HCT116 (cell line): ENCODE data around the gene LCN1. TPM values are rescaled to one million over a fixed set of nuclear protein-coding genes. Genes with fewer than 3 reads are reported as not detected.
A peak's percentile ranks its signal among the peaks of the same experiment; 100 is the strongest.

Source experiments
- ATAC-seq: fragments of 200-7000 bp; cut with Tn5 transposase; 2 replicates; pipeline ENCODE4 v1.9.1; 2020; ENCODE audit warnings: mild to moderate bottlenecking, moderate library complexity
- BruUV-seq: library from RNA; stranded (reverse); fragments of 400-500 nt; replicated peaks from 2 replicates; lab custom pipeline; 2021; lab: Mats Ljungman, UMichigan
- CTCF ChIA-PET: fragments of 300-600 bp; sonication (Branson Sonifier 250); formaldehyde crosslinking; loops from one replicate; lab custom pipeline; 2021; ENCODE audit warnings: antibody characterized with exemption; lab: Charles Lee
- POLR2A ChIA-PET: fragments of 300-600, 350-600 bp; sonication (Branson Sonifier 250); formaldehyde crosslinking; loops from one replicate; lab custom pipeline; 2021; ENCODE audit warnings: antibody characterized with exemption; lab: Charles Lee
- RAD21 ChIA-PET, 2 experiments: fragments of 300-600 bp; sonication (Branson Sonifier 250); formaldehyde crosslinking; loops; one replicate each; lab custom pipeline; 2023; ENCODE audit warnings: low total read pairs in 2 of 2; ENCODE audit not compliant: uncharacterized antibody in 2 of 2, unreplicated experiment in 2 of 2, low non-redundant PET in 1 of 2; lab: Charles Lee
- DNase-seq: peaks from one replicate; pipeline ENCODE4 v3.0.0-alpha.2; 2010; ENCODE audit warnings: low read depth, low spot score
- H2AFZ ChIP-seq: fragments of 200-600 bp; shearing (Covaris generic), sonication (generic); 2 replicates; pipeline ENCODE4 v1.6.1; 2017; ENCODE audit warnings: low read depth, mixed run types, mixed read lengths, antibody characterized with exemption, low read length; ENCODE audit not compliant: poor library complexity, severe bottlenecking
- H3K27ac ChIP-seq: 2 replicates; pipeline ENCODE4 v1.5.1; 2012; ENCODE audit warnings: low read depth, low read length
- H3K27me3 ChIP-seq: fragments of 200-600 bp; sonication (generic); 2 replicates; pipeline ENCODE4 v1.6.1; 2016; ENCODE audit warnings: mixed run types, low read length, mixed read lengths; ENCODE audit not compliant: insufficient read depth
- H3K36me3 ChIP-seq, 2 experiments: fragments of 200-500 bp in 1 of 2; fragments of 200-600 bp in 1 of 2; sonication (Bioruptor generic) in 1 of 2; sonication (generic) in 1 of 2; 2 replicates each; pipeline versions ENCODE4 v1.5.1 to v1.6.1; 2014 to 2016; ENCODE audit warnings: low read length in 2 of 2, inconsistent platforms in 1 of 2, mixed read lengths in 1 of 2, mixed run types in 1 of 2; ENCODE audit not compliant: insufficient read depth in 2 of 2, control insufficient read depth in 1 of 2
- H3K4me1 ChIP-seq, 2 experiments: fragments of 200-600 bp in 1 of 2; sonication (generic) in 1 of 2; 2 replicates each; pipeline versions ENCODE4 v1.5.1 to v1.6.1; 2012 to 2017; ENCODE audit warnings: low read length in 2 of 2, inconsistent platforms in 1 of 2, mild to moderate bottlenecking in 1 of 2, mixed read lengths in 1 of 2, mixed run types in 1 of 2, moderate library complexity in 1 of 2; ENCODE audit not compliant: insufficient read depth in 2 of 2, control insufficient read depth in 1 of 2
- H3K4me2 ChIP-seq: fragments of 200-600 bp; sonication (generic); 2 replicates; pipeline ENCODE4 v1.6.1; 2017; ENCODE audit warnings: mixed run types, low read length, mixed read lengths
- H3K4me3 ChIP-seq, 2 experiments: fragments of 200-600 bp in 1 of 2; sonication (generic) in 1 of 2; replicated peaks in 1 of 2; 2 replicates each; pipeline ENCODE4 v1.5.1; 2011 to 2016; ENCODE audit warnings: low read length in 2 of 2, control low read depth in 1 of 2, low read depth in 1 of 2, mild to moderate bottlenecking in 1 of 2, mixed read lengths in 1 of 2, mixed run types in 1 of 2
- H3K79me2 ChIP-seq: fragments of 200-600 bp; sonication (generic); 2 replicates; pipeline ENCODE4 v1.6.1; 2017; ENCODE audit warnings: mild to moderate bottlenecking, mixed run types, low read length, moderate library complexity, mixed read lengths; ENCODE audit not compliant: insufficient read depth
- H3K9ac ChIP-seq: fragments of 200-600 bp; sonication (generic); 2 replicates; pipeline ENCODE4 v1.6.1; 2016; ENCODE audit warnings: low read length, mixed read lengths
- H3K9me2 ChIP-seq: fragments of 200-600 bp; sonication (generic), shearing (Covaris generic); 2 replicates; pipeline ENCODE4 v1.6.1; 2017; ENCODE audit warnings: mixed run types, mild to moderate bottlenecking, moderate library complexity; ENCODE audit not compliant: insufficient read depth
- H3K9me3 ChIP-seq, 2 experiments: fragments of 200-500 bp in 1 of 2; fragments of 200-600 bp in 1 of 2; sonication (Bioruptor generic) in 1 of 2; sonication (generic) in 1 of 2; 2 replicates each; pipeline ENCODE4 v1.6.1; 2014 to 2017; ENCODE audit warnings: low read length in 2 of 2, mixed read lengths in 2 of 2, inconsistent platforms in 1 of 2, low read depth in 1 of 2, mild to moderate bottlenecking in 1 of 2, mixed run types in 1 of 2, moderate library complexity in 1 of 2; ENCODE audit not compliant: control insufficient read depth in 1 of 2, insufficient read depth in 1 of 2
- H4K20me1 ChIP-seq: fragments of 200-600 bp; sonication (generic), shearing (Covaris generic); 2 replicates; pipeline ENCODE4 v1.6.1; 2017; ENCODE audit warnings: mixed run types, mild to moderate bottlenecking, moderate library complexity; ENCODE audit not compliant: insufficient read depth
- CBX3 ChIP-seq: IDR thresholded peaks from 2 replicates; pipeline ENCODE4 v1.6.1; 2012; ENCODE audit warnings: low read depth
- CEBPB ChIP-seq: IDR thresholded peaks from 2 replicates; pipeline ENCODE4 v1.6.1; 2012; ENCODE audit warnings: low read depth
- EGR1 ChIP-seq: IDR thresholded peaks from 2 replicates; pipeline ENCODE4 v1.6.1; 2012; ENCODE audit warnings: low read depth
- ELF1 ChIP-seq: IDR thresholded peaks from 2 replicates; pipeline ENCODE4 v1.6.1; 2012; ENCODE audit warnings: low read depth, borderline replicate concordance
- EZH2 ChIP-seq: fragments of 200-600 bp; sonication (generic); IDR thresholded peaks from 2 replicates; pipeline ENCODE4 v1.6.1; 2017; ENCODE audit warnings: antibody characterized with exemption, mixed run types
- EZH2phosphoT487 ChIP-seq: fragments of 200-600 bp; IDR thresholded peaks from 2 replicates; pipeline ENCODE4 v1.6.1; 2018; ENCODE audit warnings: antibody characterized with exemption, borderline replicate concordance
- FOSL1 ChIP-seq: IDR thresholded peaks from 2 replicates; pipeline ENCODE4 v1.6.1; 2012; ENCODE audit warnings: low read depth
- JUND ChIP-seq: IDR thresholded peaks from 2 replicates; pipeline ENCODE4 v1.6.1; 2012
- POLR2A ChIP-seq: IDR thresholded peaks from 2 replicates; pipeline ENCODE4 v1.7.0; 2011; ENCODE audit warnings: borderline replicate concordance; ENCODE audit not compliant: insufficient read depth, insufficient read length; ENCODE audit errors: extremely low read depth
- POLR2AphosphoS5 ChIP-seq: IDR thresholded peaks from 2 replicates; pipeline ENCODE4 v1.6.1; 2011; ENCODE audit warnings: mild to moderate bottlenecking, low read depth, low read length, moderate library complexity
- RAD21 ChIP-seq: IDR thresholded peaks from 2 replicates; pipeline ENCODE4 v1.6.1; 2012; ENCODE audit warnings: low read depth, mild to moderate bottlenecking
- SIN3A ChIP-seq: IDR thresholded peaks from 2 replicates; pipeline ENCODE4 v1.6.1; 2012; ENCODE audit warnings: low read depth
- SRF ChIP-seq: IDR thresholded peaks from 2 replicates; pipeline ENCODE4 v1.6.1; 2012; ENCODE audit warnings: low read depth
- ZFX ChIP-seq: fragments of 450-650 bp; IDR thresholded peaks from 2 replicates; pipeline ENCODE4 v1.6.1; 2017
- intact Hi-C: fragments of 100-400 bp; cut with micrococcal nuclease; formaldehyde crosslinking; loops from 2 replicates; pipeline ENCODE4 v1.10.0; 2022
- total RNA-seq: library from RNA; stranded (reverse); gene quantifications from one replicate; pipeline ENCODE4 v1.2.1, GENCODE V29; 2021; ENCODE audit not compliant: unreplicated experiment
- TF ChIP-seq, protein P1 (sequence below): IDR thresholded peaks from 2 replicates; pipeline ENCODE4 v1.6.1; 2012
- TF ChIP-seq, protein P2 (sequence below): IDR thresholded peaks from 2 replicates; pipeline ENCODE4 v1.6.1; 2012
- TF ChIP-seq, protein P3 (sequence below), 3 experiments: fragments of 200-600 bp in 1 of 3; sonication (generic) in 1 of 3; IDR thresholded peaks in 2 of 3; conservative IDR thresholded peaks in 1 of 3; 2 replicates each; pipeline ENCODE4 v1.5.1; 2012 to 2017; ENCODE audit warnings: low read depth in 2 of 3, low read length in 2 of 3, antibody characterized with exemption in 1 of 3, borderline replicate concordance in 1 of 3, control low read depth in 1 of 3, mild to moderate bottlenecking in 1 of 3, mixed read lengths in 1 of 3, mixed run types in 1 of 3, moderate library complexity in 1 of 3; ENCODE audit not compliant: insufficient read depth in 1 of 3
- TF ChIP-seq, protein P4 (sequence below): IDR thresholded peaks from 2 replicates; pipeline ENCODE4 v1.6.1; 2011; ENCODE audit warnings: mild to moderate bottlenecking, low read length, moderate library complexity; ENCODE audit not compliant: insufficient replicate concordance; ENCODE audit errors: extremely low read depth

Gene LCN1
- total RNA-seq, 1 experiment from 2014 or later, result not detected

DNA sequence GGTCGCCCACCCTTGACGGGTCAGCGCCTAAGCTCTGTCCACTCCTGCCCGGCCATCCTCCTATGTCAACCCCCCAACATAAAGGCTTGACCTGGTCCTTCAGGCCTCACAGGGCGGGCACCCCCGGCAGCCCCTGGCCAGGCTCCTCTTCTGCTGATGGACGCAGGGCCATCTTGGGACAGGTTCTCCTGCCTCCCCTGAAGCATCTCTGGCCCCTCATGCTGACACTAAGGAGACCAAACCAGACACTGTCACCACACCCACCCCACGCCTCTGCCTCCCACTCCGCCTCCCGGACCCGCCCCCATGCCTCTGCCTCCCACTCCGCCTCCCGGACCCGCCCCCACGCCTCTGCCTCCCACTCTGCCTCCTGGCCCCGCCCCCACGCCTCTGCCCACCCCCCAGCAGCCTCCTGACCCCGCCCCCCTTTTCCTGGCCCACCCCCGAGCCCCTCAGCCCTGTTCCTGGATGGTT lies 31.5 kb downstream of the LCN1 start:
- Histone ChIP-seq H3K27ac (no peak overlapping the region), H2AFZ (no peak overlapping the region), H3K9me2 (no peaks in the 10 kb centered on the region), H3K36me3 (no peaks in the 10 kb centered on the region), H3K4me1 (no peaks in the 10 kb centered on the region), H3K9ac (no peak overlapping the region), H4K20me1 (no peaks in the 10 kb centered on the region), H3K4me2 (no peak overlapping the region), H3K27me3 (0 out of 2 replicates have a peak, but pooled peaks cover 2% of the 10 kb centered on the region), H3K4me3 (no peak overlapping the region), H3K79me2 (no peaks in the 10 kb centered on the region), H3K9me3 (no peaks in the 10 kb centered on the region)
- ChIA-PET CTCF (no interaction called here), POLR2A (no interaction called here), RAD21 (no interaction called here)
- ATAC-seq (peak; percentile 70), DNase-seq (no peak)
- no peak for TF ChIP-seq POLR2A
- no peak for TF ChIP-seq EGR1
- TF ChIP-seq FOSL1, result no peak
- TF ChIP-seq SRF, result no peak
- TF ChIP-seq ELF1, result no peak
- no peak for TF ChIP-seq RAD21
- TF ChIP-seq, protein P1, sequence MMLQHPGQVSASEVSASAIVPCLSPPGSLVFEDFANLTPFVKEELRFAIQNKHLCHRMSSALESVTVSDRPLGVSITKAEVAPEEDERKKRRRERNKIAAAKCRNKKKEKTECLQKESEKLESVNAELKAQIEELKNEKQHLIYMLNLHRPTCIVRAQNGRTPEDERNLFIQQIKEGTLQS, result no peak
- TF ChIP-seq, protein P2, sequence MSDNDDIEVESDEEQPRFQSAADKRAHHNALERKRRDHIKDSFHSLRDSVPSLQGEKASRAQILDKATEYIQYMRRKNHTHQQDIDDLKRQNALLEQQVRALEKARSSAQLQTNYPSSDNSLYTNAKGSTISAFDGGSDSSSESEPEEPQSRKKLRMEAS, result no peak
- TF ChIP-seq CEBPB, result no peak
- no peak for TF ChIP-seq ZFX
- no peak for TF ChIP-seq CBX3
- intact Hi-C loops, result no loop called here
- BruUV-seq, result no TSS peak

DNA sequence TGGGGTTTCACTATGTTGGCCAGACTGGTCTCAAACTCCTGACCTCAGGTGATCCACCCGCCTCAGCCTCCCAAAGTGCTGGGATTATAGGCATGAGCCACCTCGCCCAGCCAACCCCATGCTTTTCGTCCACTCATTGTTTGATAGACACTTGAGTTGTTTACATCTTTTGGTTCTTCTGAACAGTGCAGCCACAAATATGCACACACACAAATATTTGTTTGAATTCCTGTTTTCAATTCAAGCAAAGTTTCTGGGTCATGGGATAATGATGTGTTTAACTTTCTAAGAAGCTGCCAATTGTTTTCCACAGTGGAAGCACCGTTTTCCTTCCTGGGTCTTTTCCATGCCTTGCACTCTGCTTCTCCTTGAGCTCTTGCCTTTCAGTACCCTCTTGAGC lies 33.5 kb downstream of the LCN1 start:
- Histone ChIP-seq H3K9me3 (no peaks in the 10 kb centered on the region), H3K79me2 (no peaks in the 10 kb centered on the region), H3K4me2 (no peak overlapping the region), H3K4me3 (no peak overlapping the region), H3K27me3 (0 out of 2 replicates have a peak, but pooled peaks cover 2% of the 10 kb centered on the region), H4K20me1 (no peaks in the 10 kb centered on the region), H3K36me3 (no peaks in the 10 kb centered on the region), H3K9ac (no peak overlapping the region), H3K9me2 (no peaks in the 10 kb centered on the region), H2AFZ (no peak overlapping the region), H3K4me1 (no peaks in the 10 kb centered on the region), H3K27ac (no peak overlapping the region)
- intact Hi-C loops, result no loop called here
- CTCF ChIA-PET, result interaction anchor here (1.4 kb wide), 1 partner anchor 50 kb away, joined by 4 read pairs; no protein-coding TSS in a partner anchor
- ATAC-seq (no peak), DNase-seq (no peak)
- no TSS peak for BruUV-seq
- RAD21 ChIA-PET, result no interaction called here
- POLR2A ChIA-PET, result no interaction called here
- TF ChIP-seq JUND (no peak), EGR1 (no peak), CEBPB (no peak), SRF (no peak), CBX3 (no peak), RAD21 (no peak), EZH2 (no peak), EZH2phosphoT487 (no peak), POLR2AphosphoS5 (no peak), SIN3A (no peak)
- TF ChIP-seq, protein P3, sequence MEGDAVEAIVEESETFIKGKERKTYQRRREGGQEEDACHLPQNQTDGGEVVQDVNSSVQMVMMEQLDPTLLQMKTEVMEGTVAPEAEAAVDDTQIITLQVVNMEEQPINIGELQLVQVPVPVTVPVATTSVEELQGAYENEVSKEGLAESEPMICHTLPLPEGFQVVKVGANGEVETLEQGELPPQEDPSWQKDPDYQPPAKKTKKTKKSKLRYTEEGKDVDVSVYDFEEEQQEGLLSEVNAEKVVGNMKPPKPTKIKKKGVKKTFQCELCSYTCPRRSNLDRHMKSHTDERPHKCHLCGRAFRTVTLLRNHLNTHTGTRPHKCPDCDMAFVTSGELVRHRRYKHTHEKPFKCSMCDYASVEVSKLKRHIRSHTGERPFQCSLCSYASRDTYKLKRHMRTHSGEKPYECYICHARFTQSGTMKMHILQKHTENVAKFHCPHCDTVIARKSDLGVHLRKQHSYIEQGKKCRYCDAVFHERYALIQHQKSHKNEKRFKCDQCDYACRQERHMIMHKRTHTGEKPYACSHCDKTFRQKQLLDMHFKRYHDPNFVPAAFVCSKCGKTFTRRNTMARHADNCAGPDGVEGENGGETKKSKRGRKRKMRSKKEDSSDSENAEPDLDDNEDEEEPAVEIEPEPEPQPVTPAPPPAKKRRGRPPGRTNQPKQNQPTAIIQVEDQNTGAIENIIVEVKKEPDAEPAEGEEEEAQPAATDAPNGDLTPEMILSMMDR (IDR thresholded peaks at IDR 0.05 in 2 of 3, conservative IDR thresholded peaks at IDR 0.05 in 1 of 3; ENCODE audit: borderline replicate concordance in 1 of 3, insufficient read depth in 1 of 3, low read depth in 2 of 3, low read length in 2 of 3), result no peak
- TF ChIP-seq, protein P4, sequence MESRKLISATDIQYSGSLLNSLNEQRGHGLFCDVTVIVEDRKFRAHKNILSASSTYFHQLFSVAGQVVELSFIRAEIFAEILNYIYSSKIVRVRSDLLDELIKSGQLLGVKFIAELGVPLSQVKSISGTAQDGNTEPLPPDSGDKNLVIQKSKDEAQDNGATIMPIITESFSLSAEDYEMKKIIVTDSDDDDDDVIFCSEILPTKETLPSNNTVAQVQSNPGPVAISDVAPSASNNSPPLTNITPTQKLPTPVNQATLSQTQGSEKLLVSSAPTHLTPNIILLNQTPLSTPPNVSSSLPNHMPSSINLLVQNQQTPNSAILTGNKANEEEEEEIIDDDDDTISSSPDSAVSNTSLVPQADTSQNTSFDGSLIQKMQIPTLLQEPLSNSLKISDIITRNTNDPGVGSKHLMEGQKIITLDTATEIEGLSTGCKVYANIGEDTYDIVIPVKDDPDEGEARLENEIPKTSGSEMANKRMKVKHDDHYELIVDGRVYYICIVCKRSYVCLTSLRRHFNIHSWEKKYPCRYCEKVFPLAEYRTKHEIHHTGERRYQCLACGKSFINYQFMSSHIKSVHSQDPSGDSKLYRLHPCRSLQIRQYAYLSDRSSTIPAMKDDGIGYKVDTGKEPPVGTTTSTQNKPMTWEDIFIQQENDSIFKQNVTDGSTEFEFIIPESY, result no peak
